GM23338 (cell line): ENCODE measurements around the gene CIT. TPM values are rescaled to one million over a fixed set of nuclear protein-coding genes. Genes with fewer than 3 reads are reported as not detected.

ENCODE experiments used
- ATAC-seq: fragments of 200-7000 bp; cut with Tn5 transposase; 3 replicates; pipeline ENCODE4 v1.9.1; 2020
- DNase-seq: peaks from one replicate; pipeline ENCODE4 v3.0.0-alpha.2; 2015; ENCODE audit warnings: low spot score
- H2AFZ ChIP-seq: fragments of 200-600 bp; sonication (generic); 2 replicates; pipeline ENCODE4 v1.8.0; 2016; ENCODE audit warnings: antibody characterized with exemption, mild to moderate bottlenecking, moderate library complexity
- H3F3A ChIP-seq: fragments of 200-600 bp; sonication (generic); replicated peaks from 2 replicates; pipeline ENCODE4 v1.8.0; 2017; ENCODE audit warnings: antibody characterized with exemption, mixed run types, low read depth
- H3K27ac ChIP-seq: fragments of 200-600 bp; sonication (generic); 2 replicates; pipeline ENCODE4 v1.6.1; 2016; ENCODE audit warnings: low read depth
- H3K27me3 ChIP-seq: fragments of 200-600 bp; sonication (generic); 2 replicates; pipeline ENCODE4 v1.8.0; 2016; ENCODE audit warnings: mild to moderate bottlenecking, mixed run types, moderate library complexity; ENCODE audit not compliant: insufficient read depth
- H3K36me3 ChIP-seq: fragments of 200-600 bp; sonication (generic); 2 replicates; pipeline ENCODE4 v1.8.0; 2016; ENCODE audit warnings: mild to moderate bottlenecking; ENCODE audit not compliant: insufficient read depth
- H3K4me1 ChIP-seq: fragments of 200-600 bp; sonication (generic); 2 replicates; pipeline ENCODE4 v1.8.0; 2016; ENCODE audit warnings: mild to moderate bottlenecking, moderate library complexity; ENCODE audit not compliant: insufficient read depth
- H3K4me2 ChIP-seq: fragments of 200-600 bp; sonication (generic); 2 replicates; pipeline ENCODE4 v1.7.1; 2017; ENCODE audit warnings: mixed run types
- H3K4me3 ChIP-seq: fragments of 200-600 bp; sonication (generic); 2 replicates; pipeline ENCODE4 v1.6.1; 2016; ENCODE audit warnings: mixed run types
- H3K79me2 ChIP-seq: fragments of 200-600 bp; sonication (generic); replicated peaks from 2 replicates; pipeline ENCODE4 v1.8.0; 2017; ENCODE audit warnings: mild to moderate bottlenecking; ENCODE audit not compliant: insufficient read depth
- H3K9me2 ChIP-seq: fragments of 200-600 bp; sonication (generic); 2 replicates; pipeline ENCODE4 v1.8.0; 2017; ENCODE audit not compliant: insufficient read depth
- H4K20me1 ChIP-seq: fragments of 200-600 bp; sonication (generic); replicated peaks from 2 replicates; pipeline ENCODE4 v1.8.0; 2017; ENCODE audit warnings: mild to moderate bottlenecking; ENCODE audit not compliant: insufficient read depth
- H3K27ac Mint-ChIP-seq: 2 replicates; pipeline ENCODE4 v1.8.0; 2020; ENCODE audit warnings: inconsistent platforms, mild to moderate bottlenecking, moderate library complexity, mixed read lengths
- H3K27me3 Mint-ChIP-seq: 3 replicates; pipeline ENCODE4 v1.8.0; 2022; ENCODE audit warnings: low read depth, mild to moderate bottlenecking, moderate library complexity, mixed read lengths, inconsistent platforms; ENCODE audit not compliant: insufficient read depth, poor library complexity
- H3K36me3 Mint-ChIP-seq: 3 replicates; pipeline ENCODE4 v1.8.0; 2021; ENCODE audit warnings: low read depth, mild to moderate bottlenecking, inconsistent platforms, moderate library complexity, mixed read lengths
- H3K4me1 Mint-ChIP-seq: 3 replicates; pipeline ENCODE4 v1.8.0; 2020; ENCODE audit warnings: mild to moderate bottlenecking, inconsistent platforms, mixed read lengths
- H3K4me3 Mint-ChIP-seq: 3 replicates; pipeline ENCODE4 v1.8.0; 2021; ENCODE audit warnings: moderate library complexity, mild to moderate bottlenecking, inconsistent platforms, mixed read lengths
- H3K9me3 Mint-ChIP-seq: 3 replicates; pipeline ENCODE4 v1.8.0; 2020; ENCODE audit warnings: moderate library complexity, mild to moderate bottlenecking, inconsistent platforms, mixed read lengths
- CTCF ChIP-seq, 2 experiments: fragments of 200-600 bp in 1 of 2; sonication (generic) in 1 of 2; conservative IDR thresholded peaks; 2 replicates each; pipeline versions ENCODE4 v1.5.1 to v1.6.1; 2016 to 2017; ENCODE audit warnings: antibody characterized with exemption in 2 of 2, low read depth in 2 of 2, mild to moderate bottlenecking in 2 of 2, moderate library complexity in 1 of 2
- EZH2 ChIP-seq: fragments of 200-600 bp; sonication (generic); IDR thresholded peaks from one replicate; pipeline ENCODE4 v1.8.0; 2017; ENCODE audit warnings: antibody characterized with exemption, mild to moderate bottlenecking, low read depth; ENCODE audit not compliant: unreplicated experiment
- EZH2phosphoT487 ChIP-seq: fragments of 200-600 bp; sonication (generic); IDR thresholded peaks from one replicate; pipeline ENCODE4 v1.8.1; 2018; ENCODE audit warnings: antibody characterized with exemption; ENCODE audit not compliant: unreplicated experiment
- POLR2AphosphoS5 ChIP-seq: IDR thresholded peaks from 2 replicates; pipeline ENCODE4 v1.6.1; 2016; ENCODE audit warnings: antibody characterized with exemption, low read depth
- REST ChIP-seq: IDR thresholded peaks from one replicate; pipeline ENCODE4 v1.6.1; 2018; ENCODE audit warnings: antibody characterized with exemption; ENCODE audit not compliant: unreplicated experiment
- STAT1 ChIP-seq: IDR thresholded peaks from one replicate; pipeline ENCODE4 v1.6.1; 2016; ENCODE audit warnings: antibody characterized with exemption; ENCODE audit not compliant: unreplicated experiment
- ZNF114 ChIP-seq: fragments of 250-450 bp; sonication (Bioruptor Pico); IDR thresholded peaks from 2 replicates; pipeline ENCODE4 v1.5.0; 2020; ENCODE audit warnings: mild to moderate bottlenecking, moderate library complexity
- ZNF331 ChIP-seq: fragments of 250-450 bp; sonication (Bioruptor Pico); IDR thresholded peaks from 2 replicates; pipeline ENCODE4 v1.5.0; 2020; ENCODE audit warnings: low read depth, mild to moderate bottlenecking, moderate library complexity
- ZNF462 ChIP-seq: fragments of 250-450 bp; sonication (Bioruptor Pico); IDR thresholded peaks from 2 replicates; pipeline ENCODE4 v1.5.0; 2020; ENCODE audit warnings: mild to moderate bottlenecking, moderate library complexity
- polyA plus RNA-seq: library from polyadenylated mRNA; unstranded; fragments of >200 nt; fragmentation: Nextera tagmentation; extraction: Ambion mirVana; gene quantifications from 2 replicates; pipeline ENCODE4 v1.2.1, GENCODE V29; 2016
- total RNA-seq: library from RNA; depleted of rRNA; stranded (reverse); fragments of >200 nt; shearing (Covaris generic); gene quantifications from 2 replicates; pipeline ENCODE4 v1.2.3, GENCODE V29; 2014

Gene CIT
- total and polyA plus RNA-seq, 2 experiments from 2014 or later = 9.7 to 47.8 TPM

GRCh38 chr12:119836781-119837180, 40.3 kb downstream of the CIT start (continued):
- TF ChIP-seq ZNF462 (CRISPR knock-in tag) (no peak), STAT1 (no peak), ZNF114 (CRISPR knock-in tag) (no peak), ZNF331 (CRISPR knock-in tag) (no peak), POLR2AphosphoS5 (no peak), EZH2 (no peak), EZH2phosphoT487 (no peak)

- no peak overlapping the region for H3K27ac Mint-ChIP-seq
- H3K27ac ChIP-seq = peak overlapping the region; percentile 52; the same call in 1 of the 2 replicates
- H3F3A ChIP-seq = no peaks in the 10 kb centered on the region
- peaks cover 9% of the 10 kb centered on the region; the same call in 1 of the 2 replicates for H3K36me3 ChIP-seq
- H3K4me2 ChIP-seq = no peak overlapping the region
- TF ChIP-seq STAT1 (no peak), EZH2phosphoT487 (no peak), CTCF (conservative IDR thresholded peaks at IDR 0.05; ENCODE audit: low read depth in 2 of 2) (peak; percentile 15 to 37; a peak in 1 of 4 replicates), REST (no peak)
- no peaks in the 10 kb centered on the region for H3K4me1 Mint-ChIP-seq
- H3K4me3 Mint-ChIP-seq = no peak overlapping the region
- no peaks in the 10 kb centered on the region for H3K27me3 Mint-ChIP-seq
- H4K20me1 ChIP-seq = peaks cover 16% of the 10 kb centered on the region; the same call in 1 of the 2 replicates
- no peaks in the 10 kb centered on the region for H3K9me2 ChIP-seq
- no peaks in the 10 kb centered on the region for H3K27me3 ChIP-seq
- peak; percentile 77 for ATAC-seq
- H3K4me3 ChIP-seq = no peak overlapping the region
- peak; percentile 38 for DNase-seq
- no peaks in the 10 kb centered on the region for H3K4me1 ChIP-seq
- H3K36me3 Mint-ChIP-seq = peaks cover 35% of the 10 kb centered on the region
- H2AFZ ChIP-seq = no peak overlapping the region
- no peaks in the 10 kb centered on the region for H3K9me3 Mint-ChIP-seq
- peaks cover 3% of the 10 kb centered on the region; the same call in 1 of the 2 replicates for H3K79me2 ChIP-seq
Observed at GRCh38 chr12:119835068-119835467, 42.1 kb downstream of the CIT start.
